GM21619 (cell line): ENCODE results near the gene KLHL40.

Experiments used
- ATAC-seq: cut with Tn5 transposase; IDR thresholded peaks from one replicate; pipeline ENCODE4 v1.9.1; 2021; ENCODE audit not compliant: unreplicated experiment

KLHL40 gene

DNA sequence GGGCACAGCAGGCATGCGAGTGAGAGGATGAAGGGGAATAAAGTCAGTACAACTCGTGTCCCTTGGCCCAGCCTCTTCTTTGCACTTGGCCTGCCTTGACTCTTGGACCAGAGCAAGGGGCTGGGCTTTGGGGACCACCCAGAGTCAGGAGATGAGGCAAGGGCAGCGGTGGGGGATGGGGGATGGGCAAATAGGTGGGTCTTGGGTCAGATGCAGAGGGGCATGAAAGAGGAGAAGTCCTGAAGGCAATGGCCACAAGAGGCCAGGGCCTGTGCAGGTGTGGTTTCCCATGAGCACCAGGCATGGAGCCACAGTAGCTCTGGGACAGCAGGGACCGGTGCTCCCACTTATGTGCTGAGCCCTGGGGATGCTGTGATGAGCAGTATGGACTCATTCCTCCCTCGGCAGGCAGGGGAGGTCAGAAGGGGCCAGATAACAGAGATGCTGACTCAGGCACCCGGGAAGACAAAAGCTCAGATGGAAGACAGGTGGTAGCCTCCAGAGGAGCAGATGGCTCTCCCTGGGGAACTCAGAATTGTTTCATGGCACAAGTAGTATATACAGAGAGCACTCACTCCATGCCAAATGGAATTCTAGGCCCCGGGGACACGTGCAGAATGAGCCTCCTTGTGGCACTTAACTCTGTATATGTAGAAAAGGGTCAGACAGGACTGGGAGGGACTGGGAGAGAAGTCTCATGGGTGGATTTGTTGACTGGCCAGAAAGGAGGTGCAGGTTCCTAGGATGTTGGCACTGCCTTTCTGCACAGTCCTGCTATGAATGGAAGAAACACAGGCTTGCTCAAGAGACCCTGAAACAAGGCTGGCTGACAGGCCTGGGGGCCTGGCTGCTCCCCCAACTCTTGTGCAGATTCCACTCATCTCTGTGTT, 17.6 kb upstream of the KLHL40 start:
- ATAC-seq = no peak

DNA sequence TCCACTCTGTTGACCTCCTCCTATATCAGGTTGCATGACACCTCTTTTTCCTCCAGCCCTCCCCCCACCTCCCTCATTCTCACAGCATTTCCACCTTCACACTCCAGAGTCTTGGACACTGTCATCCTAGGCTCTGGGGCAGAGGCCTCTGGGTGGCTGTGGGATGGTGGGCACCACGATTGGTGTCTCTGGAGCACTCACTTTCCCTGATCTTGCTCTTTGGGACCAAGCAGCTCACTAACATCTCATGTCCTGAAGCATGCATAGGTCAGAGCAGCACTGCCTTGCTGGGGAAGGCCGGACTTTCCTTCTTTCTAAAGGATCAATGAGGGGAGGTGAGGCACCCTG, 16.9 kb upstream of the KLHL40 start:
- ATAC-seq = no peak

DNA sequence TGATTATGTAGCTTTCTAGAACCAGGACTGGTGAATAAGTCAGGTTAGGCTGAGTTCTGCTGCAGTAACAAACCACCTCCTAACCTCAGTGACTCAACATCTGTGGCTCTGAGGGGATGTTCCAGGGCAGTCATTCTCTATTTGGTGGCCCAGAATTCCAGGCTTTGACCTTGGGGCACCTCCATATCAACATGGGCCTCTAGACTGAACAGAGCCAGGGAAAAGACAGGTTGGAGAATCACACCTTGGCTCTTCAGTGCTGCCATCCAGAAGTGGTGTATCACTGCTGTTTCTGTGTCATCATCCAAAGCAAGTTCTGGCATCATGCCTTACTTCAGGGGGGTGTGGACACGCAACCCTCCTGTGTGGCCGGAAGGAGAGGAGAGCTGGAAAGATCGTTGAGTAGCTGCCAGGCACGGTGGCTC, 16.5 kb upstream of the KLHL40 start:
- no peak for ATAC-seq

DNA sequence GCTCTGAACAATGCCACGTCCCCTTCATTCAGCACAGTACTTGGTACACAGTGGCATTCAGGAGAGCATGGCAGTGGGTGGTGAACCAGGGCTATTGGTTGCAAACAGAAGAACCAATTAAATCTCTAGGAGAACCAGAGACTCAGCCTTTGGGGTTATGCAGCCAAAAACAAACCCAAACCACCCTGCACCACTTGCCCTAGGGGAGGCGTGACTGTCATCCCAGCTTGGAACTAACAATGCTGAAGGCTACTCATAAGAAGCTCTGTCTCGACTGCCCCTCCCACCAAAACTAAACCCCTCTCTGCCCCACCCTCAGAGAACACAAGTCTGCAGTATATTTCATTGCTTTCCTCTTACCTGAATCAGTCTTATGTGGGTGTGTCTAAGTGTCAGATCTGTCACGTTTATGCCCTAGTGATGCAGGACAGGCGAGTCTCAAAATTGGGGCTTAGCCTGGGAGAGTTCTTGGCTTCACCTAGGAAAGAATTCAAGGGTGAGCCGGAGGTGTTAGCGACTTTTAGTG, 15.2 kb upstream of the KLHL40 start:
- no peak for ATAC-seq

DNA sequence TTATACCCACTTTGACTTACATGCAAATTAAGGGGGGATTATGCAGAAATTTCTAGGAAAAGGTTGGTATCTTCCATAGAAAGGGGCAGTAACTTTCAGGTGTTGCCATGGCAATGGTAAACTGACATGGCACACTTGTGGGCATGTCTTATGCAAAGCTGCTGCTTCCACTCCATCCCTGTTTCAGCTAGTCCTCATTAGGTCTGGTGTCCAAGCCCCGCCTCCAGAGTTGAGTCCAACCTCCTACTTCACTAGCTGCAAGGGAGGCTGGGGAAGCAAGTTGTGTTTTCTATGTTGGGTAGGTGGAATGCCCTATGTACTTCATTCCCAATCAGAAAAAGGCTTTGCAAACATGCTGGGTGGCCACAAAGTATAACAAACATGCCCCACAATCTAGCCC, 14.7 kb upstream of the KLHL40 start:
- no peak for ATAC-seq

DNA sequence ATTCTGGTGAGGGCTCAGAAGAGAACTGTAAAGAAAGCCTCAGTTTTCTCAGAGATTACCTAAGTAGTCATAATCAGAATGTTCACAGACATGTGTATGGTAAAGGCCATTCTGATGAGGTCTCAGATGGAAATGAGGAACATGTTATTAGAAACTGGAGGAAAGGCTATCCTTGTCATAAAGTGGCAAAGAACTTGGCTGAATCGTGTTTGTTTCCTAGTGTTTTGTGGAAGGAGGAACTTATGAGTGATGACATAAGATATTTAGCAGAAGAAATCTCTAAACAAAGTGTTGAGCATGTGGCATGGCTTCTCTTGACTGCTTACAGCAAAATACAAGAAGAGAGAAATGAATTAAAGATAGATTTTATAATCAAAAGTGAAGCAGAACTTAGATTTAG, 12.8 kb upstream of the KLHL40 start:
- no peak for ATAC-seq

DNA sequence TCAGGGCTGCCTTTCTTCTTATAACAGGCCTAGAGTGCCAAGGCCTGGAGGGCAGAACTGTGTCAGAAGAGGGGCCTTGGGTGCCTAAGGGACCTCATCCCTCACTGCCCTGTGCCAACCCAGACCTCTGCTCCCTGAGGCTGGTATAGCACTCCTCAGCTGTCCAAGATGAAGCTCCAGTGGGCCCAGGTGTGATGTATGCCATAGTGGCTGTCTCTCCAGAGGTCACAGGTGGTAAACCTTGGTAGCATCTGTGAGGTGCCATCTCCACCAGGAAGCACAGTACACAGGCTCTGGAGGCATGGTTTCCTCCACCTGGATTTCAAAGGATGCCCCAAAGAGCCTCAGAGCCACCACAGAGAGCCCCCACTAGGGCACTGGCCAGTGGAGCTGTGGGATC, 12.3 kb upstream of the KLHL40 start:
- no peak for ATAC-seq

DNA sequence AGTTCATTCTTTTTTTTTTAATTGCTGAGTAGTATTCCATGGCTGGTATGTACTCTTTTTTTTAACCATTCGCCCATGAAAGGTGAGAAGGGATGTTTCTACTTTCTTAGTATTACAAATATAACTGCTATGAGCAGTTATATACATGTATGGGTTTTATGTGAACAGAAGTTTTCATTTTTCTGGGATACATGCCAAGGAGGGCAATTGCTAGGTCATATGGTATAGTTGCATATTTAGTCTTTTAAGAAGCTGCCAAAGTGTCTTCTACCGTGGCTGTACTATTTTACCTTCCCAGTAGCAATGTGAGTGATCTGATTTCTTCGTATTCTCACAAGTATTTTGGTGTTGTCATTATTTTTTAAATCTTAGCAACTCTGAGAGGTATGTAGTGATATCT, 11.2 kb upstream of the KLHL40 start:
- no peak for ATAC-seq

DNA sequence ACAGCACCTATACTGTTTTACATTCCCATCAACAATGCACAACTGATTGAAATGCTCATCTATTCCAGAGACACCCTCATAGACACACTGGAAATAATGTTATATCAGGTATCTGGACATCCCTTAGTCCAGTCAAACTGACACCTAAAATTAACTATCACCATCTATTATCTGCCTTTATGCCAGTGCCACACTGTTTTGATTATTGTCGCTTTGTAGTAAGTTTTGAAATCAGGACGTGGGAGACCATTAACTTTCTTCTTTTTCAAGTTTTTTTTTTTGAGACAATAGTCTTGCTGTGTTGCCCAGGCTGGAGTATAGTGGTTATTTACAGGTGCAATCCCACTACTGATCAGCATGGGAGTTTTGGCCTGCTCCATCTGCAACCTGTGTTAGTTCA, 9.4 kb upstream of the KLHL40 start:
- no peak for ATAC-seq

DNA sequence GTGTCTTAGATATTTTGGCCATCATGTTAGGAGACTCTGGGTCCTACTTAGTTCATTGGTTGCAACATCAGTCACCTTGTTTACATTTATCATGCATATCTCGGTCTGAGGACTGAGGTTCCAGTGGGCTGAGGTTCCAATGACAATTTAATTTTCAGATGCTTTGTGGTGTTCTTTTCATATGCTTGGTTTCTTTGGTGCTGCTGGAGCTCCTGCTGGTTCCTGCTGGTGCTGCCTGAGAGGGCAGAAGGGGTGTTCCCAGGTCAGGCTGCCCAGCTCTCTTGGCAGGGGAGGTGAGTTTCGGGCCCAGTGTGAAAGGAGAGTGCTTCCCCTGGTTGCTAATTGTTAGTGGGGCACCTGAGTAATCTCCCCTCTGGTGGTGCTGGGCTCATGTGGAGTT, 6.9 kb upstream of the KLHL40 start:
- no peak for ATAC-seq

DNA sequence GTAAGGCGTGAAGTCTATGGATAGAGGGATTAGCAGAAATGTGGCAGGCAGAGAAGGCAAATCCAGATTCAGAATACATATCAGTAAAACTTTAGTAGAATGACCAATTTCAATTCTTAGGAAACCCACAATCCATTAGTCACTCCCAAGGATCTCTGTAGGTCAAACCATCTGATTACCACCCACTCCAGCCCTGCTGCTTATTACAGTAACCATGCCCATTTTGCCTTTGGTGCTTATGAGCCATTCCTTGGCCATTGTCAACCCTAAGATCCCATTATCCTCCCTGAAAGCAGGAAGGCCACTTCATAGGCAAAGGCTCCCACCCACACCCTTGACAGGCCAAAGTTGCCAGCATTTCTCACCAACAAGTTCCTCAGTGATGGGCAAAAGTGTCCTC, 5.1 kb upstream of the KLHL40 start:
- ATAC-seq = no peak

DNA sequence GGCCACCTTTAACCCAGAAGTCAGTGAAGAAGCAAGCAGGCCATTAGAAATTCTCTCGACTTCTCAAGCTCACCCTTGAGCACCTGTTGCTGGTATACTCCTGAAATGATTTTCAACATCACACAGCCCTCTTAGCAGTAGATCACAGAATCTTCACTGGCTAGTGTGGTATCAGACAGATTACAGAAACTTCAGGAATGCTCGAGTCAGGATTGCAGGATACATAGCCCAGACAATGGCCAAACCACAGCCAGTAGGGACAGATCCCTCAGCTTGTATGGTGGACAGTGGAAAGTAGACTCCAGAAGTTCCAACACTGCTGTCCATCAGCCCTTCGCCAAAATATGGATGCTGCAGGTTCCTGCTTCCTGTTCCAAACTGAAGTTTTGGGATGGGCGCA, 4.5 kb upstream of the KLHL40 start:
- ATAC-seq = no peak

DNA sequence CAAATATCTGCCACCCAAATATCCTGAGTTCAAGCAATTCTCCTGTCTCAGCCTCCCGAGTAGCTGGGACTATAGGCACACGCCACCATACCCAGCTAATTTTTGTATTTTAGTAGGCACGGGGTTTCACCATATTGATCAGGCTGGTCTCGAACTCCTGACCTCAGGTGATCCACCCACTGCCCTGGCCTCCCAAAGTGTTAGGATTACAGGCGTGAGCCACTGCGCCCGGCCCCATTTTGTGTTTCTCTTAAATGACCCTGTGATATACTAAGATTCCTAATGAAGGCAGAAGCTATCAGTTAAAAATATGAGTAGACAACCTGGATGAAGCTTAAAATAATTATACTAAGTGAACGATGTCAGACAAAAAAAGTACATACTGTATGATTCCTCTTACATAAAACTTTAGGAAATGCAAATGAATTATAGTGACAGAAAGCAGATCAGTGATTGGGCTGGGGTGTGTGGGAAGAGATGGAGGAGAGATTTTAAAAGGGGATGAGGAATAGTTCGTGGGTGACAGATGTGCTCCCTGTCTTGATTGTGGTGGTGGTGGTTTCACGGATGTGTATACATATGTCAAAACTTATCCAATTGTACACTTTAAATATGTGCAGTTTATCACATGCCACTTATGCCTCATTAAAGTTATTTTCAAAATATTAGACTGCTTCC, 3.8 kb upstream of the KLHL40 start:
- no peak for ATAC-seq

DNA sequence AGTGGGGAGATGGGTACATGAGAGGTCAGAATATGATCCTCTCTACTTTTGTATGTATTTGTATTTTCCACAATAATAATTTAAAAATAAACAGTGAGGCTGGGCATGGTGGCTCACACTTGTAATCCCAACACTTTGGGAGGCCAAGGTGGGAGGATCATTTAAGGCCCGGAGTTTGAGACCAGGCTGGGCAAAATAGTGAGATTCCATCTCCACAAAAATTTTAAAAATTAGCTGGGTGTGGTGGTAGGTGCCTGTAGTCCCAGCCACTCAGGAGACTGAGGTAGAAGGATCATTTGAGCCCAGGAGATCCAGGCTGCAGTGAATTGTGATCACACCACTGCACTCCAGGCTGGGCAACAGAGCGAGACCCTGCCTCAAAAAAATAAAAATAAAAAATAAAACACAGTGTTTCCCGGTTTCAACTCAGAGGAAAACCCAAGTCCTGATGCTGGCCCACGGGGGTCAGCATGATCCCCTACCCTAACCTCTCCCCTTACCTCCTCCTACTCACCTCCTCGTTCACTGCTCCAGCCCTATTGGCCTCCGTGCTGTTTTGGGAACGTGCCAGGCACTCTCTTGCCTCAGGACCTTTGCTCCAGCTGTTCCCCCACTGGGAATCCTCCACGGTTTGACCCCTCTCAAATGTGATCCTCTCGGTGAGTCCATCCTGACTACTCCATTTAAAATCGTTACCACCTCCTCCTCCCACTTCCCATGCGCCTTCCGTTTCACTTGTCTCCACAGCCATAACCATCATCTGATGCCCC, 2.9 kb upstream of the KLHL40 start:
- ATAC-seq = no peak

DNA sequence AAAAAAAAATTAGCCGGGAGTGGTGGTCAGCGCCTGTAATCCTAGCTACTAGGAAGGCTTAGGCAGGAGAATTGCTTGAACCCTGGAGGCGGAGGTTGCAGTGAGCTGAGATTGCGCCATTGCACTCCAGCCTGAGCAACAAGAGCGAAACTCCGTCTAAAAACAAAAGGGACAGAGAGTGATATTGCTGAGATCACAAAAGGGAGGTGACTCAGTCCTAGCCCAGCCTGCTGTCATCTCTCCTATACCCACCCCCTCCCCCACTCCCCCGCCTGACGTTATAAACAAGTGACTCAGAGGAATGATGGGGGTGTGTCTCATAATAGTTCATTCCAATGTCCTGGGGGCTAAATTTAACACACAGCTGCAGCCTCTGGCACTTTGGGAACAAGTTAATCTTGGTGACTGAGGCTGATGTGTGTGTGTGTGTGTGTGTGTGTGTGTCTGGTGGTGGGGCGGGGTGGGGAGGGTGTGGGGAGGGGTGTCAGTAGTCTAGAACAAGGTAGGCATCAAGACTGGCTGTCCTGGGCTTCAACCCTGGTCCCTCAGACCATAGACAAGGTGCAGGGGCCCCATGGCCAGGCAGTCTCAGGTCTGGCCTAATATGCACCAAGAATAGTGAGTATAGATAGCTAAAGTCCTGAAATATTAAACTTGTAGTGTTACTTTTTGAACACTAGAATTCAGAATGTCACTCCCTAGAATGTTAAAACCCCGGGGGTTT, 1.3 kb upstream of the KLHL40 start:
- no peak for ATAC-seq

DNA sequence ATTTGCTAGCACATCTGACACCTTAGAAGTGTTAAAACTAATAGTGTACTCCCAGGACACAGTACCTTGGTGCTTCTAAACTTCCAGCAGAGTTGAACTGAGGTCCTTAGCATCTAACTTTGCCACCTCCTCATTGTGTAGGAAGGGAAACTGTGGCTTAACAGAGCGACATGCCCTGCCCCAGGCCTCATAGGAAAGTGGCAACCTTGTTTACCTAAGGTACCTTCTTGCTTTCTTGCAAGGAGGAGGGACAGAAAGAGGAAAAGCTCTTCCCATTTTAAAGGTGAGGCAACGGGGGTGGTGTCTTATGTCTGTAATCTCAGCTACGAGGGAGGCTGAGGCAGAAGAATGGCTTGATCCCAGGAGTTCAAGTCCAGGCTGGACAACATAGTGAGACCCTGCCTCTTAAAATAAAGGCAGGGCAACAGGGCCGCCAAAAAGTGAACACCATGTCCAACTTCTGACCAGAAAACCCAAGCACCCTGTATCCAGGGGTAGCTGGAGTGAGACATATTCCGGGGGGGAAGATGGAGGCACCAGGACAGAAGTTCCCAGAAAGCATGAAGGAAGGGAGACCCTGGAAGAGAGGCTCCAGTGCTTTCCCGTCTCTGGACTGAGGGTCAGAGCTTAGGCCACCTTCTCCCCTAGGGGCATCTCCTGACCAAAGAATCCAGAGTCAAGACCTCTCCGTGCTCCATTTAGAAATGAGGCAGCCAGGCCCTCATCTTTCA, 540 bp upstream of the KLHL40 start:
- no peak for ATAC-seq

DNA sequence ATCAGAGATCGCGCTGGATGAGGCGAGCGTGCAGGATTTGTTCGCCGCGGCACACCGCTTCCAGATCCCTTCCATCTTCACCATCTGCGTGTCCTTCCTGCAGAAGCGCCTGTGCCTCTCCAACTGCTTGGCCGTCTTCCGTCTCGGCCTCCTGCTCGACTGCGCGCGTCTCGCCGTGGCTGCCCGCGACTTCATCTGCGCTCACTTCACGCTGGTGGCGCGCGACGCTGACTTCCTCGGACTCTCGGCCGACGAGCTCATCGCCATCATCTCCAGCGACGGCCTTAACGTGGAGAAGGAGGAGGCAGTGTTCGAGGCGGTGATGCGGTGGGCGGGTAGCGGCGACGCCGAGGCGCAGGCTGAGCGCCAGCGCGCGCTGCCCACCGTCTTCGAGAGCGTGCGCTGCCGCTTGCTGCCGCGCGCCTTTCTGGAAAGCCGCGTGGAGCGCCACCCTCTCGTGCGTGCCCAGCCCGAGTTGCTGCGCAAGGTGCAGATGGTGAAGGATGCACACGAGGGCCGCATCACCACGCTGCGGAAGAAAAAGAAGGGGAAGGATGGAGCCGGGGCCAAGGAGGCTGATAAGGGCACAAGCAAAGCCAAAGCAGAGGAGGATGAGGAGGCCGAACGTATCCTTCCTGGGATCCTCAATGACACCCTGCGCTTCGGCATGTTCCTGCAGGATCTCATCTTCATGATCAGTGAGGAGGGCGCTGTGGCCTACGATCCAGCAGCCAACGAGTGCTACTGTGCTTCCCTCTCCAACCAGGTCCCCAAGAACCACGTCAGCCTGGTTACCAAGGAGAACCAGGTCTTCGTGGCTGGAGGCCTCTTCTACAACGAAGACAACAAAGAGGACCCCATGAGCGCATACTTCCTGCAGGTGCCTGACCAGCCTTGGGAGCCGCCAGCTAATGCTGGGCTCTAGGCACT, 819 bp downstream of the KLHL40 start:
- ATAC-seq = no peak

DNA sequence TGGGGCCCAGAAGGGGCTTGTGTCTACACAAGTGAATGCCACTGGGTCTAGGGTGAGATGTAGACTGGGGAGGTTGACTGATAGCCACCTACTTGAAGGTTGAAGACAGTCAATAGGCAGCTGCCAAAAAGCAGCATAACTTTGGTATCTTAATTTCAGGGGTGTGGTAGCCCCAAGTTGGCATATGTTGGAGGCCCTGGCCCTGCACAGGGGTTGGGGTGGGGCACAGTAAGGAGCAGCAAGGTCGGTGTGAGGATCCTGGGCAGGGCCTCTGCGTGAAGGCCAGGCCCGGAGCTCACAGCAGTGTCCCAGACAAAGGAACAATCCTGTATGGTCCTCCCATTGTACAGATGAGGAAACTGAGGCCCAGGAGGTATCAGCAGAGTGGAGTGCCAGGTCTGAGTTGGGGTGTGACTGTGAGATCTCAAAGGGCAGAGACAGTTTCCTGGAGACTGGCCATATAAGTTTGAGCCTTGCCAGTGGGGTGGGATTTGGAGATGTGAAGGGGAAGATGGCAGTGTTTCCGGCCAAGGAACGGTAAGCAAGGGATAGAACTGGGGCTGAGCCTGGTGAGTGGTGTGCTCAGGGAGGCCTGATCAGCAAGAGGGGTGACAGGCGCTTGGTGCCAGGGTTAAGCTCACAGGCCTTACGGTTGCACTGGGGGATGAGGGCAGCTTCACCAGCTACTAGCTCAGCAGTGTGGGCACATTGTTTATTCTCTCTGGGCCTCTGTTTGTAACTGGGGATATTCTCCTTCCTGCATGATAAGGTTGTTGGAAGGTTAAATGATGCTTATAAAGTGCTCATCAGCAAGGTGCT, 1.7 kb downstream of the KLHL40 start:
- ATAC-seq = no peak
